ENCODE results near the gene CATSPERD. TPM values are rescaled to one million over a fixed set of nuclear protein-coding genes. Genes with fewer than 3 reads are reported as not detected.

Gene CATSPERD
- total RNA-seq, 1 donor from 2014 or later: not detected

GRCh38 chr19:5792224-5792623 lies 71.8 kb downstream of the CATSPERD start:
- H3K4me3 ChIP-seq (ENCODE audit: low read depth, low read length): no peak overlapping the region
- TF ChIP-seq CTCF (conservative IDR thresholded peaks at IDR 0.05; ENCODE audit: low read depth, low read length): no peak
- no peak for DNase-seq (ENCODE audit: low read depth)

- no peak for DNase-seq (ENCODE audit: low read depth)
- H3K4me3 ChIP-seq (ENCODE audit: low read depth, low read length): no peak overlapping the region
- TF ChIP-seq CTCF (conservative IDR thresholded peaks at IDR 0.05; ENCODE audit: low read depth, low read length): no peak
Measured at GRCh38 chr19:5793188-5793587, 72.8 kb downstream of the CATSPERD start.

- H3K4me3 ChIP-seq (ENCODE audit: low read depth, low read length): no peak overlapping the region
- no peak for DNase-seq (ENCODE audit: low read depth)
- TF ChIP-seq CTCF (conservative IDR thresholded peaks at IDR 0.05; ENCODE audit: low read depth, low read length): no peak
Measured at GRCh38 chr19:5795382-5795919, 75.0 kb downstream of the CATSPERD start.

- no peak for DNase-seq (ENCODE audit: low read depth)
- no peak for TF ChIP-seq CTCF (conservative IDR thresholded peaks at IDR 0.05; ENCODE audit: low read depth, low read length)
- H3K4me3 ChIP-seq (ENCODE audit: low read depth, low read length): no peak overlapping the region
Measured at GRCh38 chr19:5798244-5798643, 77.8 kb downstream of the CATSPERD start.

- no peak for TF ChIP-seq CTCF (conservative IDR thresholded peaks at IDR 0.05; ENCODE audit: low read depth, low read length)
- no peak for DNase-seq (ENCODE audit: low read depth)
- no peak overlapping the region for H3K4me3 ChIP-seq (ENCODE audit: low read depth, low read length)
Measured at GRCh38 chr19:5799247-5800241, 79.1 kb downstream of the CATSPERD start.

GRCh38 chr19:5800361-5801270 lies 80.2 kb downstream of the CATSPERD start:
- DNase-seq (ENCODE audit: low read depth): no peak
- H3K4me3 ChIP-seq (ENCODE audit: low read depth, low read length): no peak overlapping the region
- TF ChIP-seq CTCF (conservative IDR thresholded peaks at IDR 0.05; ENCODE audit: low read depth, low read length): no peak
